GM23338 (cell line): ENCODE results near the gene COL9A2. TPM values are rescaled to one million over a fixed set of nuclear protein-coding genes. Genes with fewer than 3 reads are reported as not detected.

Source experiments
- ATAC-seq: fragments of 200-7000 bp; cut with Tn5 transposase; 3 replicates; pipeline ENCODE4 v1.9.1; 2020
- DNase-seq: peaks from one replicate; pipeline ENCODE4 v3.0.0-alpha.2; 2015; ENCODE audit warnings: low spot score
- H2AFZ ChIP-seq: fragments of 200-600 bp; sonication (generic); 2 replicates; pipeline ENCODE4 v1.8.0; 2016; ENCODE audit warnings: antibody characterized with exemption, mild to moderate bottlenecking, moderate library complexity
- H3F3A ChIP-seq: fragments of 200-600 bp; sonication (generic); replicated peaks from 2 replicates; pipeline ENCODE4 v1.8.0; 2017; ENCODE audit warnings: antibody characterized with exemption, mixed run types, low read depth
- H3K27ac ChIP-seq: fragments of 200-600 bp; sonication (generic); 2 replicates; pipeline ENCODE4 v1.6.1; 2016; ENCODE audit warnings: low read depth
- H3K27me3 ChIP-seq: fragments of 200-600 bp; sonication (generic); 2 replicates; pipeline ENCODE4 v1.8.0; 2016; ENCODE audit warnings: mild to moderate bottlenecking, mixed run types, moderate library complexity; ENCODE audit not compliant: insufficient read depth
- H3K36me3 ChIP-seq: fragments of 200-600 bp; sonication (generic); 2 replicates; pipeline ENCODE4 v1.8.0; 2016; ENCODE audit warnings: mild to moderate bottlenecking; ENCODE audit not compliant: insufficient read depth
- H3K4me1 ChIP-seq: fragments of 200-600 bp; sonication (generic); 2 replicates; pipeline ENCODE4 v1.8.0; 2016; ENCODE audit warnings: mild to moderate bottlenecking, moderate library complexity; ENCODE audit not compliant: insufficient read depth
- H3K4me2 ChIP-seq: fragments of 200-600 bp; sonication (generic); 2 replicates; pipeline ENCODE4 v1.7.1; 2017; ENCODE audit warnings: mixed run types
- H3K4me3 ChIP-seq: fragments of 200-600 bp; sonication (generic); 2 replicates; pipeline ENCODE4 v1.6.1; 2016; ENCODE audit warnings: mixed run types
- H3K79me2 ChIP-seq: fragments of 200-600 bp; sonication (generic); replicated peaks from 2 replicates; pipeline ENCODE4 v1.8.0; 2017; ENCODE audit warnings: mild to moderate bottlenecking; ENCODE audit not compliant: insufficient read depth
- H3K9me2 ChIP-seq: fragments of 200-600 bp; sonication (generic); 2 replicates; pipeline ENCODE4 v1.8.0; 2017; ENCODE audit not compliant: insufficient read depth
- H4K20me1 ChIP-seq: fragments of 200-600 bp; sonication (generic); replicated peaks from 2 replicates; pipeline ENCODE4 v1.8.0; 2017; ENCODE audit warnings: mild to moderate bottlenecking; ENCODE audit not compliant: insufficient read depth
- H3K27ac Mint-ChIP-seq: 2 replicates; pipeline ENCODE4 v1.8.0; 2020; ENCODE audit warnings: inconsistent platforms, mild to moderate bottlenecking, moderate library complexity, mixed read lengths
- H3K27me3 Mint-ChIP-seq: 3 replicates; pipeline ENCODE4 v1.8.0; 2022; ENCODE audit warnings: low read depth, mild to moderate bottlenecking, moderate library complexity, mixed read lengths, inconsistent platforms; ENCODE audit not compliant: insufficient read depth, poor library complexity
- H3K36me3 Mint-ChIP-seq: 3 replicates; pipeline ENCODE4 v1.8.0; 2021; ENCODE audit warnings: low read depth, mild to moderate bottlenecking, inconsistent platforms, moderate library complexity, mixed read lengths
- H3K4me1 Mint-ChIP-seq: 3 replicates; pipeline ENCODE4 v1.8.0; 2020; ENCODE audit warnings: mild to moderate bottlenecking, inconsistent platforms, mixed read lengths
- H3K4me3 Mint-ChIP-seq: 3 replicates; pipeline ENCODE4 v1.8.0; 2021; ENCODE audit warnings: moderate library complexity, mild to moderate bottlenecking, inconsistent platforms, mixed read lengths
- H3K9me3 Mint-ChIP-seq: 3 replicates; pipeline ENCODE4 v1.8.0; 2020; ENCODE audit warnings: moderate library complexity, mild to moderate bottlenecking, inconsistent platforms, mixed read lengths
- CREB1 ChIP-seq: fragments of 250-450 bp; sonication (Bioruptor Pico); IDR thresholded peaks from 2 replicates; pipeline ENCODE4 v1.5.0; 2020; ENCODE audit warnings: low read depth, mild to moderate bottlenecking, moderate library complexity
- EZH2 ChIP-seq: fragments of 200-600 bp; sonication (generic); IDR thresholded peaks from one replicate; pipeline ENCODE4 v1.8.0; 2017; ENCODE audit warnings: antibody characterized with exemption, mild to moderate bottlenecking, low read depth; ENCODE audit not compliant: unreplicated experiment
- EZH2phosphoT487 ChIP-seq: fragments of 200-600 bp; sonication (generic); IDR thresholded peaks from one replicate; pipeline ENCODE4 v1.8.1; 2018; ENCODE audit warnings: antibody characterized with exemption; ENCODE audit not compliant: unreplicated experiment
- JUNB ChIP-seq: IDR thresholded peaks from one replicate; pipeline ENCODE4 v1.6.1; 2016; ENCODE audit warnings: antibody characterized with exemption; ENCODE audit not compliant: unreplicated experiment
- NANOG ChIP-seq: IDR thresholded peaks from 2 replicates; pipeline ENCODE4 v1.6.1; 2016; ENCODE audit warnings: antibody characterized with exemption, borderline replicate concordance
- POLR2AphosphoS5 ChIP-seq: IDR thresholded peaks from 2 replicates; pipeline ENCODE4 v1.6.1; 2016; ENCODE audit warnings: antibody characterized with exemption, low read depth
- STAT1 ChIP-seq: IDR thresholded peaks from one replicate; pipeline ENCODE4 v1.6.1; 2016; ENCODE audit warnings: antibody characterized with exemption; ENCODE audit not compliant: unreplicated experiment
- ZNF114 ChIP-seq: fragments of 250-450 bp; sonication (Bioruptor Pico); IDR thresholded peaks from 2 replicates; pipeline ENCODE4 v1.5.0; 2020; ENCODE audit warnings: mild to moderate bottlenecking, moderate library complexity
- ZNF331 ChIP-seq: fragments of 250-450 bp; sonication (Bioruptor Pico); IDR thresholded peaks from 2 replicates; pipeline ENCODE4 v1.5.0; 2020; ENCODE audit warnings: low read depth, mild to moderate bottlenecking, moderate library complexity
- polyA plus RNA-seq: library from polyadenylated mRNA; unstranded; fragments of >200 nt; fragmentation: Nextera tagmentation; extraction: Ambion mirVana; gene quantifications from 2 replicates; pipeline ENCODE4 v1.2.1, GENCODE V29; 2016
- total RNA-seq: library from RNA; depleted of rRNA; stranded (reverse); fragments of >200 nt; shearing (Covaris generic); gene quantifications from 2 replicates; pipeline ENCODE4 v1.2.3, GENCODE V29; 2014
- TF ChIP-seq, protein P1 (sequence below): IDR thresholded peaks from one replicate; pipeline ENCODE4 v1.6.1; 2018; ENCODE audit warnings: antibody characterized with exemption; ENCODE audit not compliant: unreplicated experiment
- TF ChIP-seq, protein P2 (sequence below): IDR thresholded peaks from 2 replicates; pipeline ENCODE4 v1.6.1; 2016; ENCODE audit warnings: antibody characterized with exemption

COL9A2 gene
- total and polyA plus RNA-seq, 2 experiments from 2014 or later = 2.6 to 2.8 TPM

DNA sequence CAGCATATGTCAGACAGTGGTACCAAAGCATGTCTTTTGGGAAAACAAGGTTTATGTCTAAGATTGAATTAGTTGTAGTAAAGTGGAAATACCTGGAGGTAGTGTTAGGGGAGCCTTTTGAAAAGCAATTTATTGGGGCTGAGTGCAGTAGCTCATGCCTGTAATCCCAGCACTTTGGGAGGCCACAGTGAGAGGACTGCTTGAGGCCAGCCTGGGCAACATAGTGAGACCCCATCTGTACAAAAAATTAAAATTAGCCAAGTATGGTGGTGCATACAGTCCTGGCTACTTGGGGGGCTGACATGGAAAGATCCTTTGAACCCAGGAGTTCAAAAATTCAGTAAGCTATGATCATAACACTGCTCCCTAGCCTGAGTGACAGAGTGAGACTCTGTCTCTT is 51.8 kb downstream of the COL9A2 start:
- H3K27ac Mint-ChIP-seq = no peak overlapping the region
- peaks cover 45% of the 10 kb centered on the region for H3K36me3 ChIP-seq
- no peaks in the 10 kb centered on the region for H3K4me1 Mint-ChIP-seq
- peaks cover 7% of the 10 kb centered on the region; the same call in 1 of the 2 replicates for H4K20me1 ChIP-seq
- no peak overlapping the region for H3K4me2 ChIP-seq
- H3K27me3 Mint-ChIP-seq = peaks cover under 1% of the 10 kb centered on the region
- H3K79me2 ChIP-seq = peaks cover 49% of the 10 kb centered on the region; the same call in 1 of the 2 replicates
- no peak overlapping the region for H2AFZ ChIP-seq
- H3K4me3 Mint-ChIP-seq = no peak overlapping the region
- DNase-seq (no peak), ATAC-seq (no peak)
- no peak overlapping the region for H3K27ac ChIP-seq
- TF ChIP-seq, protein P1, sequence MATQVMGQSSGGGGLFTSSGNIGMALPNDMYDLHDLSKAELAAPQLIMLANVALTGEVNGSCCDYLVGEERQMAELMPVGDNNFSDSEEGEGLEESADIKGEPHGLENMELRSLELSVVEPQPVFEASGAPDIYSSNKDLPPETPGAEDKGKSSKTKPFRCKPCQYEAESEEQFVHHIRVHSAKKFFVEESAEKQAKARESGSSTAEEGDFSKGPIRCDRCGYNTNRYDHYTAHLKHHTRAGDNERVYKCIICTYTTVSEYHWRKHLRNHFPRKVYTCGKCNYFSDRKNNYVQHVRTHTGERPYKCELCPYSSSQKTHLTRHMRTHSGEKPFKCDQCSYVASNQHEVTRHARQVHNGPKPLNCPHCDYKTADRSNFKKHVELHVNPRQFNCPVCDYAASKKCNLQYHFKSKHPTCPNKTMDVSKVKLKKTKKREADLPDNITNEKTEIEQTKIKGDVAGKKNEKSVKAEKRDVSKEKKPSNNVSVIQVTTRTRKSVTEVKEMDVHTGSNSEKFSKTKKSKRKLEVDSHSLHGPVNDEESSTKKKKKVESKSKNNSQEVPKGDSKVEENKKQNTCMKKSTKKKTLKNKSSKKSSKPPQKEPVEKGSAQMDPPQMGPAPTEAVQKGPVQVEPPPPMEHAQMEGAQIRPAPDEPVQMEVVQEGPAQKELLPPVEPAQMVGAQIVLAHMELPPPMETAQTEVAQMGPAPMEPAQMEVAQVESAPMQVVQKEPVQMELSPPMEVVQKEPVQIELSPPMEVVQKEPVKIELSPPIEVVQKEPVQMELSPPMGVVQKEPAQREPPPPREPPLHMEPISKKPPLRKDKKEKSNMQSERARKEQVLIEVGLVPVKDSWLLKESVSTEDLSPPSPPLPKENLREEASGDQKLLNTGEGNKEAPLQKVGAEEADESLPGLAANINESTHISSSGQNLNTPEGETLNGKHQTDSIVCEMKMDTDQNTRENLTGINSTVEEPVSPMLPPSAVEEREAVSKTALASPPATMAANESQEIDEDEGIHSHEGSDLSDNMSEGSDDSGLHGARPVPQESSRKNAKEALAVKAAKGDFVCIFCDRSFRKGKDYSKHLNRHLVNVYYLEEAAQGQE = no peak
- TF ChIP-seq EZH2 = no peak
- TF ChIP-seq EZH2phosphoT487 = no peak
- TF ChIP-seq ZNF331 (CRISPR knock-in tag) = no peak
- TF ChIP-seq, protein P2, sequence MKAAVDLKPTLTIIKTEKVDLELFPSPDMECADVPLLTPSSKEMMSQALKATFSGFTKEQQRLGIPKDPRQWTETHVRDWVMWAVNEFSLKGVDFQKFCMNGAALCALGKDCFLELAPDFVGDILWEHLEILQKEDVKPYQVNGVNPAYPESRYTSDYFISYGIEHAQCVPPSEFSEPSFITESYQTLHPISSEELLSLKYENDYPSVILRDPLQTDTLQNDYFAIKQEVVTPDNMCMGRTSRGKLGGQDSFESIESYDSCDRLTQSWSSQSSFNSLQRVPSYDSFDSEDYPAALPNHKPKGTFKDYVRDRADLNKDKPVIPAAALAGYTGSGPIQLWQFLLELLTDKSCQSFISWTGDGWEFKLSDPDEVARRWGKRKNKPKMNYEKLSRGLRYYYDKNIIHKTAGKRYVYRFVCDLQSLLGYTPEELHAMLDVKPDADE = no peak
- no peak for TF ChIP-seq ZNF114
- H3K27me3 ChIP-seq = no peaks in the 10 kb centered on the region
- no peaks in the 10 kb centered on the region for H3F3A ChIP-seq
- H3K36me3 Mint-ChIP-seq = peaks cover 56% of the 10 kb centered on the region
- no peaks in the 10 kb centered on the region for H3K4me1 ChIP-seq
- no peak overlapping the region for H3K4me3 ChIP-seq
- H3K9me2 ChIP-seq = no peaks in the 10 kb centered on the region
- H3K9me3 Mint-ChIP-seq = no peaks in the 10 kb centered on the region

DNA sequence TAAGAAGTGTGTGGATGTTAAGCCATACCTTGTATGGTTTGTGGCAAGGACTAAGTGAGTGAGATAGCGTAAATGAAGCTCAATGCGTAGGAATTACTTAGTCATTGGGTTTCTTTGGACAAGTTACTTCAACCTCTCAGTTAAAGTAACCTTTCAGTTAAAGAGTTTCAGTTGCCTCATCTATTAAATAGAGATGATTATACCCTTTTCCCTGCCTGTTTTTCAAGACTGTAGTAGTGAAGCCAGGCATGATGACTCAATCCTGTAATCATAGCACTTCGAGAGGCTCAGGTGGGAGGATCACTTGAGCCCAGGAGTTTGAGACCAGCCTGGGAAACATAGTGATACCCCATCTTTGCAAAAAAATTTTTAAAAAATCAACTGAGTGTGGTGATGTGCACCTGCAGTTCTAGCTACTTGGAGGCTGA is 52.7 kb downstream of the COL9A2 start:
- H3K4me1 ChIP-seq = no peaks in the 10 kb centered on the region
- no peak overlapping the region for H3K4me3 ChIP-seq
- H3K9me2 ChIP-seq = no peaks in the 10 kb centered on the region
- peaks cover 8% of the 10 kb centered on the region; the same call in 1 of the 2 replicates for H4K20me1 ChIP-seq
- no peak overlapping the region for H2AFZ ChIP-seq
- DNase-seq (no peak), ATAC-seq (no peak)
- H3K27me3 ChIP-seq = no peaks in the 10 kb centered on the region
- Mint-ChIP-seq H3K36me3 (peaks cover 50% of the 10 kb centered on the region), H3K4me1 (no peaks in the 10 kb centered on the region), H3K27ac (no peak overlapping the region), H3K4me3 (no peak overlapping the region), H3K27me3 (no peaks in the 10 kb centered on the region), H3K9me3 (no peaks in the 10 kb centered on the region)
- H3K79me2 ChIP-seq = peaks cover 58% of the 10 kb centered on the region
- peaks cover 44% of the 10 kb centered on the region for H3K36me3 ChIP-seq
- H3F3A ChIP-seq = no peaks in the 10 kb centered on the region
- H3K27ac ChIP-seq = no peak overlapping the region
- H3K4me2 ChIP-seq = no peak overlapping the region
- TF ChIP-seq EZH2 (no peak), ZNF114 (no peak), STAT1 (no peak), CREB1 (CRISPR knock-in tag) (no peak), JUNB (no peak), POLR2AphosphoS5 (no peak), EZH2phosphoT487 (no peak), ZNF331 (CRISPR knock-in tag) (no peak), NANOG (no peak)
- TF ChIP-seq, protein P2 = no peak
- TF ChIP-seq, protein P1 = no peak
